Measurements from ENCODE around the gene FIGN. TPM values are rescaled to one million over a fixed set of nuclear protein-coding genes. Genes with fewer than 3 reads are reported as not detected.

The FIGN gene
- total and polyA plus RNA-seq, 2 of the 8 experiments (the other 6 are each of a cell fraction or from before 2014, with no cell fraction given) = 5.0 to 22.8 TPM

- TF ChIP-seq RAD21 (IDR thresholded peaks at IDR 0.05 in 1 of 2, conservative IDR thresholded peaks at IDR 0.05 in 1 of 2; ENCODE audit: low read depth in 2 of 2, low read length in 2 of 2) (no peak), KDM1A (IDR thresholded peaks at IDR 0.05; ENCODE audit: borderline replicate concordance, low read length) (no peak), TAF7 (optimal IDR thresholded peaks at IDR 0.05; ENCODE audit: borderline replicate concordance, low read depth, low read length) (no peak), RNF2 (IDR thresholded peaks at IDR 0.05; ENCODE audit: borderline replicate concordance, low read depth, low read length, missing control alignments, poor library complexity, severe bottlenecking) (no peak), RFX5 (IDR thresholded peaks at IDR 0.05; ENCODE audit: borderline replicate concordance, low read depth, low read length) (no peak)
Observed at GRCh38 chr2:163571423-163572102, 164.2 kb downstream of the FIGN start (continued).

Data from H1 (cell line).